T47D (cell line): Measurements from ENCODE around the gene UBE2M.

Experiments
- DNase-seq, 2 experiments: peaks; one replicate each; pipeline versions ENCODE4 v3.0.0 to v3.0.0-alpha.2; 2011 to 2012; ENCODE audit warnings: low read depth in 1 of 2, low spot score in 1 of 2
- JUND ChIP-seq: IDR thresholded peaks from 2 replicates; pipeline ENCODE4 v1.6.1; 2012; ENCODE audit warnings: low read depth
- in situ Hi-C: cut with HindIII; loops from 2 replicates; pipeline ENCODE4 v1.10.0; 2016; ENCODE audit warnings: low sequenced_read_pairs, low pct_unique_long_range_greater_than_20kb

UBE2M gene

GRCh38 chr19:58531034-58531840, 27.2 kb downstream of the UBE2M start:
- in situ Hi-C loops: no loop called here
- no peak for TF ChIP-seq JUND

GRCh38 chr19:58529405-58529804, 29.0 kb downstream of the UBE2M start:
- DNase-seq: no peak
- TF ChIP-seq JUND: no peak
- in situ Hi-C loops: no loop called here

More at GRCh38 chr19:58531034-58531840, 27.2 kb downstream of the UBE2M start:
- DNase-seq: no peak

GRCh38 chr19:58522709-58523108, 35.7 kb downstream of the UBE2M start:
- DNase-seq: no peak
- no peak for TF ChIP-seq JUND
- in situ Hi-C loops: no loop called here

GRCh38 chr19:58521651-58522050, 36.8 kb downstream of the UBE2M start:
- TF ChIP-seq JUND: no peak
- no peak for DNase-seq
- in situ Hi-C loops: no loop called here

GRCh38 chr19:58520257-58520599, 38.2 kb downstream of the UBE2M start:
- in situ Hi-C loops: no loop called here
- TF ChIP-seq JUND: no peak
- no peak for DNase-seq

GRCh38 chr19:58519355-58520256, 38.8 kb downstream of the UBE2M start, which contains the start of gene ZBTB45:
Gene ZBTB45 (minus strand): TSS chr19:58519810. CDS start chr19:58517673, 2,137 bp downstream.
- DNase-seq: peak; percentile 66 to 95
- in situ Hi-C loops: no loop called here
- no peak for TF ChIP-seq JUND

GRCh38 chr19:58519087-58519354, 39.4 kb downstream of the UBE2M start:
- no peak for TF ChIP-seq JUND
- in situ Hi-C loops: no loop called here
- DNase-seq: peak; percentile 57 to 77

- in situ Hi-C loops: no loop called here
- no peak for TF ChIP-seq JUND
- no peak for DNase-seq
Measured at GRCh38 chr19:58518256-58519086, 39.9 kb downstream of the UBE2M start.

- no peak for TF ChIP-seq JUND
- in situ Hi-C loops: no loop called here
- DNase-seq: no peak
Measured at GRCh38 chr19:58516964-58517833, 41.2 kb downstream of the UBE2M start.

- in situ Hi-C loops: no loop called here
- TF ChIP-seq JUND: no peak
- no peak for DNase-seq
Measured at GRCh38 chr19:58516246-58516836, 42.1 kb downstream of the UBE2M start.

- no peak for DNase-seq
- in situ Hi-C loops: no loop called here
- TF ChIP-seq JUND: no peak
Measured at GRCh38 chr19:58515259-58515658, 43.2 kb downstream of the UBE2M start.
